ENCODE data around the gene MAGEA10. TPM values are rescaled to one million over a fixed set of nuclear protein-coding genes. Genes with fewer than 3 reads are reported as not detected.
"Not testable (repeated sequence)": the region's sequence is repeated elsewhere in the genome, so short reads cannot be mapped to it uniquely, and the experiment has no call there.

The MAGEA10 gene
- not detected for total RNA-seq
- long read RNA-seq = 0 reads

GRCh38 chrX:152138388-152138784 lies at the start of gene MAGEA10:
Gene MAGEA10, minus strand, starts transcription at chrX:152138577. Its CDS starts 2,957 bp downstream, at chrX:152135620.
- Histone ChIP-seq H3K4me3 (no peak within 1 kb of the TSS), H3K36me3 (no peaks in the 10 kb centered on the region), H3K27me3 (no peaks in the 10 kb centered on the region), H3K9me3 (no peaks in the 10 kb centered on the region), H3K4me1 (no peaks in the 10 kb centered on the region), H3K27ac (no peak within 1 kb of the TSS)
- intact Hi-C loops (cut with DNase I) = no loop called here
- no peak for TF ChIP-seq POLR2A (IDR thresholded peaks at IDR 0.05)
- no peak for TF ChIP-seq CTCF (IDR thresholded peaks at IDR 0.05)
- DNase-seq (no peak), ATAC-seq (no peak)
- 83% methylated on average over 11 of the region's 16 CpGs for WGBS (ENCODE audit: insufficient coverage, low coverage, low lambda C conversion rate, missing lambda C conversion rate)

GRCh38 chrX:152177497-152178269 lies 39.3 kb upstream of the MAGEA10 start:
- TF ChIP-seq POLR2A (IDR thresholded peaks at IDR 0.05) = no peak
- no peak for TF ChIP-seq CTCF (IDR thresholded peaks at IDR 0.05)
- intact Hi-C loops (cut with DNase I) = no loop called here
- Histone ChIP-seq H3K4me1 (no peaks in the 10 kb centered on the region), H3K4me3 (no peak overlapping the region), H3K36me3 (no peaks in the 10 kb centered on the region), H3K27ac (no peak overlapping the region), H3K9me3 (no peaks in the 10 kb centered on the region), H3K27me3 (no peaks in the 10 kb centered on the region)
- DNase-seq = no peak
- ATAC-seq = no peak
- WGBS (ENCODE audit: insufficient coverage, low coverage, low lambda C conversion rate, missing lambda C conversion rate) = 74% methylated on average over 5 of the region's 5 CpGs

GRCh38 chrX:152177052-152177451 lies 38.7 kb upstream of the MAGEA10 start:
- Histone ChIP-seq H3K27ac (no peak overlapping the region), H3K27me3 (no peaks in the 10 kb centered on the region), H3K36me3 (no peaks in the 10 kb centered on the region), H3K4me1 (no peaks in the 10 kb centered on the region), H3K9me3 (no peaks in the 10 kb centered on the region), H3K4me3 (no peak overlapping the region)
- DNase-seq (no peak), ATAC-seq (peak in 3 of 4 donors; percentile 10 to 70 (median 61))
- intact Hi-C loops (cut with DNase I) = no loop called here
- TF ChIP-seq CTCF (IDR thresholded peaks at IDR 0.05) (no peak), POLR2A (IDR thresholded peaks at IDR 0.05) (no peak)
- 31% methylated on average over 4 of the region's 4 CpGs for WGBS (ENCODE audit: insufficient coverage, low coverage, low lambda C conversion rate, missing lambda C conversion rate)

- 50% methylated on average over 4 of the region's 4 CpGs for WGBS (ENCODE audit: insufficient coverage, low coverage, low lambda C conversion rate, missing lambda C conversion rate)
- intact Hi-C loops (cut with DNase I); H3K9me3 ChIP-seq: not testable (repeated sequence)
Measured at GRCh38 chrX:152175892-152176291, 37.5 kb upstream of the MAGEA10 start.

GRCh38 chrX:152173923-152174322 lies 35.5 kb upstream of the MAGEA10 start:
- H3K27ac ChIP-seq; intact Hi-C loops (cut with DNase I); H3K36me3 ChIP-seq: not testable (repeated sequence)

More at GRCh38 chrX:152175892-152176291, 37.5 kb upstream of the MAGEA10 start:
- H3K36me3 ChIP-seq, H3K4me1 ChIP-seq, H3K4me3 ChIP-seq, ATAC-seq, H3K27me3 ChIP-seq, DNase-seq, H3K27ac ChIP-seq: not testable (repeated sequence)

More at GRCh38 chrX:152173923-152174322, 35.5 kb upstream of the MAGEA10 start:
- 100% methylated on average over 1 of the region's 4 CpGs for WGBS (ENCODE audit: insufficient coverage, low coverage, low lambda C conversion rate, missing lambda C conversion rate)
- not testable (repeated sequence) for H3K9me3 ChIP-seq, H3K4me1 ChIP-seq, H3K4me3 ChIP-seq, DNase-seq, ATAC-seq, H3K27me3 ChIP-seq
